HG03060 (cell line): ENCODE results near the gene NADK.
"Not testable (repeated sequence)": the region's sequence is repeated elsewhere in the genome, so short reads cannot be mapped to it uniquely, and the experiment has no call there.

ENCODE experiments used
- ATAC-seq: cut with Tn5 transposase; IDR thresholded peaks from one replicate; pipeline ENCODE4 v1.9.1; 2021; ENCODE audit warnings: low read depth, moderate number of reproducible peaks; ENCODE audit not compliant: unreplicated experiment

The NADK gene

DNA sequence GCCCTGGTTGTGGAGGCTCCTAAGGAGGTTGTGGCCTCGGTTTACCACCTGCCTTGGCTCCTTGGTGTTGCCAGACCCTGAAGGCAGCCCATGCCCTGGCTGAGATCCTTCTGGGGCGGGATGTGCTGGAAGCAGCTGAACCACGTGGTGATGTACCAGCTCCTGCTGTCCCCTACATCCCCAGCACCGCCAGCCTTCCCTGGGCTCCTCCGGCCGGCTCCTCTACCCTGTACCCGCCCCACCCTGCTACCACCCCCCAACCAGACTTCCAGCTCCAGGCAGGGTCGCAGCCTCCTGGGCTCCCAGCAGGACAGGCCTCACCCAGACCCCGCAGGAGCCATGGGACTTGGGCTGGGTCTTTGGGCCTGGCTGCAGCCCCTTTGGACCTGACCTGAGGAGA is 28.3 kb downstream of the NADK start:
- ATAC-seq = not testable (repeated sequence)

DNA sequence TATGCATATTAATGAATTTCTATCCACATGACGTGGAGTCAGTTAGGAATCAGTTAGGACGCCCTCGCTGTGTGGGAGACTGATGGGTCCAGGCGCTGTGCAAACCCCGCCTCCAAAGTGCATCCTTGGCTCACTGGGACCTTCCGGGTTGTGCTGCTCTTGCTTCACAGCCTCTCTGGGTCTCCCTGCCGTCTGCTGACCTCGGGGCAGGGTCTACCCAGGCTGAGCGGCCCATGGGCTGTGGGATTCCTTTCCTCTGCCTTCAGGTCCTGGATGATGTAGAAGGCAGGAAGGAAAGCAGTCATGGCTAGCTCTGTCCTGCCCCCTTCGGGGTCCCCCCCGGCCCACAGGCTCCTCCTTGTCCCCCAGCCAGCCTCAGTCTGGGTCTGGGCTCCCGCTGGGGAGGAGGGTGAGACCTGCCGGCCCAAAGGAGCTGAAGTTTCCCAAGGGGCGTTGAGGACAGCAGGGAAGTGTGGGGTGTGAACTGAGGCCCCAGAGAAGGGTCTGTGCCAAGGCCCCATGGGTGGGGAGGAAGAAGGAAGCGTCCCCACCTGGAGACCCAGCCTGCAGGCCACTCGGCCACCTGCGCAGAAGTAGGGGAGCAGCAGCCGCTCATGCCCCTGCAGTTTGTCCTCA is 29.5 kb downstream of the NADK start:
- no peak for ATAC-seq

DNA sequence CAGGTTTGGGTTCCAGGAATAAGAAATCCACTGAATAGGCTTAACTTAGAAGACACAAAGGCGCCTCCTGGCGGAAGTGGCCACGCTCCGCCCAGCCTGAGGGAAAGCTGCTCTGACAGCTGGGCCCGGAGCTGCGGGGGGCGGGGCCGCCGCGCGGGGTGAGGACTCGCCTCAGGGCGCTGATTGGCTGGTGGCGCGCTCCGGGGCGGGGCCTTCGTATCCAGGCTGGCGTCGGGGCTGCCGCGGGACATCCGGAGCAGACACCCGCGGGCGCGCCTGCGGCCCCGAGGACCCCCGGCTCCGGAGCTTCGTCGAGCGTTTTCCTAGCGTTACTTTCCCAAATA is 31.7 kb downstream of the NADK start:
- ATAC-seq = not testable (repeated sequence)

DNA sequence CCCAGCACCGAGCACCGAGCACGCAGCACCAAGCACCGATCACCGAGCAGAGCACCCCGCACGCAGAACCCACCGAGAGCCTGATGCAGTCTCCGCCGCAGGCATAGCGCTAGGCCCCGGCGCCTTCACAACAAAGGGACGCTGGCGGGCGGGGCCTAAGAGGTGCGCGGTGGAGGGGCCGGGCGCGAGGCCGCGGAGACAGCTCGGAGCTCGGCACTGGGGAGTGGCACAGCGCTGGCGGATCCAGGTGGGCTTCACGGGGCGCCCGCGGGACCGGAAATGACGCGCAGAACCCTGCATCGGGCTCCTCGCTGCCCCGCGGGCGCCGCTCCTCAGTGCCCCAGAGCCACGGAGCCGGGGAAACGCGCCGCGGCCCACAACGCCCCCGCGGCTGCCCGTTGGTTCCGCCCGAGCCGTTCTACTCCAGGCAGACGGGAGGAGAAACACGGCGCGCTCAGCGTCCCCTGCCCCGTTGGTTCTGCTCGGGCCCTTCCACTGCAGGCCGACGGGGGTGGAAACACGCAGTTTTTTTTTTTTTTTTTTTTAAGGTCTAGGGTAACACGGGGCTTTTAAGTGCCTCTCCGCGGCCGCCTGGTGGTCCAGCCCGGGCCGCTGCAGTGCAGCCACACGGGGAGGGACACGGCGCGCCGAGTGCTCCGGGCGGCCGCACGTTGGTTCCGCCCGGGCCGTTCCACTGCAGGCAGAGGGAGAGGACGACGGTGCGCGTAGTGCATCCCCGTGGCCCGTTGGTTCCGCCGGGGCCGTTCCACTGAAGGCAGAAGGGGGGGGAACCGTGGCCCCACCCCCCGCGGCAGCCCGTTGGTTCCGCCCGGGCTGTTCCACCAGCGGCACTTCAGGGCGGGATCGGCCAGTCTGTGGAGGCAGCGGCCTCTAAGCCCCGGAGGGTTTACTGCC is 32.4 kb downstream of the NADK start:
- ATAC-seq = peak; percentile 76

DNA sequence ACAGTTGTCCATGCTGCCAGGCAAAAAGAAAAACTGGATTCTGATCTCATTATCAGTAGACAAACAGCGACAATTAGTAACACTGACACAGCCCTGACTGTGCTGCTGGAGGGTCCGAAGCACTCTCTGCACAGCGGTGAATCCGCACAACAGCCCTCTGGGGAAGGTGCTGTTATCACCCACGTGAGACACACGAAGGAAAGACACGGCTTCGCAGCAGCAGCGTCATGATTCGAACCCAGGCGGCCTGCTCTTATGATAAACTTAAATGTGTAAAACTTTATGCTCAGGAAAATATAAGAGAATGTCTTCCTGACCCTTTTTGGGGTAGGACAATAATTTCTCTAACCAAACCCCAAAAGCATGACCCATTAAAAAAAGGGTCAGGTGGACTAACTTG is 35.7 kb downstream of the NADK start:
- not testable (repeated sequence) for ATAC-seq

DNA sequence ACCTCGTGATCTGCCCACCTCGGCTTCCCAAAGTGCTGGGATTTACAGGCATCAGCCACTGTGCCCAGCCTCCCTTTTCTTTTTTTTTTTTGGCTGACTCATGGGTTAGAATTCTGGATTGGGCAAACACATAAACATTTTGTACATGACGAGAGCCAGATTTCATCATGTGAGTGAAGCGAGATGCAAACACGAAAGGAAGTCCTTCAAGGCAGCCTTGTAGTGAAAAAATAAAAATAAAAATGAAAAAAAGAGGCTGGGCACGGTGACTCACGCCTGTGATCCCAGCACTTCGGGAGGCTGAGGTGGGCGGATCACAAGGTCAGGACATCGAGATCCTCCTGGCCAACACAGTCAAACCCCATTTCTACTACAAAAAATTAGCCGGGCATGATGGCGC is 37.3 kb downstream of the NADK start:
- ATAC-seq = not testable (repeated sequence)

DNA sequence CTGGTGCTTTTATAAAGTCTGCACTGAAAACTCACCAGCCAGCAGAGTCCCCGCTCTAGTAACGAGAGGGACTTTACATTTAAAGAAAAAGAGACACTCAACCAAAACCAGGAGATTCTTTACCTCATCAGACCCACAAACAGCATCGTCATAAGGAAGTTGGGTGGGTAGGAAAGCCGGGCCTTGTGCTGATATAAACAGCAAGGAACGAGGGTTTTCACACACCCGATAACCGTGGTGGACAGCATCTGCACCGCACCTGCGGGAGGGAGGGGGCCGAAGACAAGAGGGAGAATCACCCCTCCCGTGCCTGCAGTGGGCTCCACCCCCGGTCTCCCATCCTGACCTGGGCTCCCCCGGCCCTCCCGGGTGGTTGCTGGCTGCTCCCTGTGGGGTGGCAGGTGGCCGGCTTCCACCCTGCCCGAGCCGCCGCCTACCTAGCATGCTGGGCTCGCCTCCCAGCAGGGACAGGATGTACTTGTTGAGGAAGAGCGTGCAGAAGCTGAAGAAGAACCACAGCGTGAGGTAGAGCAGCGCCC is 39.4 kb downstream of the NADK start:
- not testable (repeated sequence) for ATAC-seq

DNA sequence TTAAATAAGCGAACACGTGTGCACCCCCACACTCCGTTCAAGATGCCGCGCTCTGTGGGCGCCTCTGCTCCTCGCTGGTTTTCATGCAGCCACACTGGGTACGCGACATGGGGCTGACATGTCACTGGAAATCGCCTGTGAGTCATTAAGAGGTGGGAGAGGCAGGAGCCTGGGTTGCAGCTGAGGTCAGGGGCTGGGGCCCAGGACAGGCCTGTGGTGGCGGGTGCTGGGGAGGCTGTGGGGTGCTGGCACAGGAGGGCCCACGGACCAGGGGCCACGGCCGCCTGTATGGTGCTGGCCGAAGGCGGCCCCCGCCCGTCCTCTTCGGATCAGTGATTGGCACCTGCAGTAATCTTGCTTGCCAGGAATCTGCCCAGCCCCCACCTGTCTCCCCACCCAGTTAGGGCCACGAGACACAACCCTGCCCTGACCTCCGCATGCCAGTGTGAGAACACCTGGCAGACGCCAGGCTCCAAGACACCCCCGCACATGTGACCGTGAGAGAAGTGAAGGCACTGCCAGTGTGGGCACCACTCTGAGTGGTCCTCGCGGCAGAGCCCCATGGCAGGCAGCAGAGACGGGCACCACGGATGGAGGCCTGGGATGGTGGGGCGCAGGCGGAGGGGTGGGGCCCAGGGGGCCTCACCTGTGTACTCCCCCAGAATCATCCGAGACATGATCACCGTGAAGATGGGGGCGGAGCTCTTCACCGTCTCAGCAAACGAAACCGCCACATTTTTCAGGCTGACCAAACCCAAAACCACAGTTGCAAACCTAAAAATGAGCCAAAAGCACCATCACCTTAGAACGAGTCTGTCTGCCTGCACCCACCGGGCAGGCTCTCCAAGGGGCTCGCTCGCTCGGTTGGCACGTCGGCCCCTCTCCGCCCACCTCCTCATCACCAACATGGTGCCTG is 40.3 kb downstream of the NADK start:
- ATAC-seq = not testable (repeated sequence)

DNA sequence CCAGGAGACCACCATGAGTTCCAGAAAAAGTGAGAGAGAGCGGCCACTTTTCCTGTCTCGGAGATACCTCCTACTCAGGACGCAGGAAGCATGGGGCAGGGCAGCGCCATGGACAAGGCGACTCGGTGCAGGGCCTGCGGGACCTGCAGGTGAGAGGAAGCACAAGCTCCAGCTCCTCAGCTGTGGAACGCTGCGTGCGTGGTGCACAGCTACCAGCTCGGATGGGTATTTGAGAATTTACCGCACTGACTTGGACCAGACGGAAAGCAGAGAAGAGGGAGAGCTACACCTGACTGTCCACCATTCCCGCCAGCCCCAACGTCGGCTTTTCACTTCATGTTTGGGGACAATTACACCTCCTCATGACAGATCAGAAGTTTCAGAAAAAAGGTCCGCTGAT is 45.9 kb downstream of the NADK start:
- ATAC-seq = no peak

DNA sequence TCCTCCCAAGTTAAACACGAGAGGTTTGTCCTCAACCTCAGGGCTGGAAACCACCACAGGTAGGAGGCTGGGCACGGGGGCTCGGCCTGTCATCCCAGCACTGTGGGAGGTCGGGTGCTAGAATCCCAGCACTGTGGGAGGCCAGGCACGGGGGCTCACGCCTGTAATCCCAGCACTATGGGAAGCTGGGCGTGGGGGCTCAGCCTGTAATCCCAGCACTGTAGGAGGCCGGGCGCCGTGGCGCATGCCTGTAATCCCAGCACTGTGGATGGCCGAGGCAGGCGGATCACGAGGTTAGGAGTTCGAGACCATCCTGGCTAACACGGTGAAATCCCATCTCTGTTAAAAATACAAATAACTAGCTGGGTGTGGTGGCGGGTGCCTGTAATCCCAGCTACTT is 47.4 kb downstream of the NADK start:
- no peak for ATAC-seq

DNA sequence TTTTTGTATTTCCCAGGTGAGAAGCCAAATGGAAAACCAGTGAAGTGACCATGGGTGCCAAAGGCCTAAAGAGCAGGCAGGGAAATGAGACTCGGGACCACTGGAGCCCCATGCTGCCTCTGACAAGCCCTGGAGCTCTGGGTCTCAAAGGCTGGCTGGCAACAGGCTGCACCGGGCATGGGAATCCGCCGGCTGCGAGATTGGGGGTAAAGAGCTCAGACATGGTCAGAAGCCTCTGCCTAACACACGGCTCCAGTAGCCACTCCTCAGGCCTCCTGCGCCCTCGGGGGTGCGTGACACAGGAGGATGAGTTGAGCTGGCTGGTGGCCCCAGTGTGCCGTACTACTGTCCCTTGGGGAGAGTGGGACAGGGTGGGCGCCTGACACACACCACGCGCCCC is 48.0 kb downstream of the NADK start:
- not testable (repeated sequence) for ATAC-seq

DNA sequence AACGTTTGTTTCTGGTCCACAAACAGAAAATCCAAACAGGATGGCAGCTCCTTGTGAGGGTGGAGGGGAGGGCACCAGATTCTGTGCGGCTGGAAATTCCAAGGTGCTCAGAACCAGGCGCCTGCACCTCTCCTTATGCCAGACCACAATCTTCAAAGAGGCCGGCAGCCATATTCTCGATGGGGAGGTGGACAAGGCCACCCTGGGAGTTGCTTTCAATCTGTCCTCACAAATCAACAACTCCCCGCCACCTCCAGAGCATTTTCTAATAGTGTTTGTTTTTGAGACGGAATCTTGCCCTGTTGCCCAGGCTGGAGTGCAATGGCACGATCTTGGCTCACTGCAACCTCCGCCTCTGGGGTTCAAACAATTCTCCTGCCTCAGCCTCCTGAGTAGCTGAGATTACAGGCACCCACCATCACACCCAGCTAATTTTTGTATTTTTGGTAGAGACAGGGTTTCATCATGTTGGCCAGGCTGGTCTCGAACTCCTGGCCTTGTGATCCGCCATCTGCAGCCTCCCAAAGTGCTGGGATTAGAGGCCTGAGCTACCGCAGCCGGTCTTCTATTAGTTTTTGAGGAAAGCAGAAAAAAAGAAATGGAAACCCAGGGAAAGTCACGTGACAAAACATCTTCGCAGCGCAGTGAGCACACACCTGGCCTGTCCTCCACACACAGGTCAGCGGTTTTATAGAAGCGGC is 49.0 kb downstream of the NADK start:
- not testable (repeated sequence) for ATAC-seq

DNA sequence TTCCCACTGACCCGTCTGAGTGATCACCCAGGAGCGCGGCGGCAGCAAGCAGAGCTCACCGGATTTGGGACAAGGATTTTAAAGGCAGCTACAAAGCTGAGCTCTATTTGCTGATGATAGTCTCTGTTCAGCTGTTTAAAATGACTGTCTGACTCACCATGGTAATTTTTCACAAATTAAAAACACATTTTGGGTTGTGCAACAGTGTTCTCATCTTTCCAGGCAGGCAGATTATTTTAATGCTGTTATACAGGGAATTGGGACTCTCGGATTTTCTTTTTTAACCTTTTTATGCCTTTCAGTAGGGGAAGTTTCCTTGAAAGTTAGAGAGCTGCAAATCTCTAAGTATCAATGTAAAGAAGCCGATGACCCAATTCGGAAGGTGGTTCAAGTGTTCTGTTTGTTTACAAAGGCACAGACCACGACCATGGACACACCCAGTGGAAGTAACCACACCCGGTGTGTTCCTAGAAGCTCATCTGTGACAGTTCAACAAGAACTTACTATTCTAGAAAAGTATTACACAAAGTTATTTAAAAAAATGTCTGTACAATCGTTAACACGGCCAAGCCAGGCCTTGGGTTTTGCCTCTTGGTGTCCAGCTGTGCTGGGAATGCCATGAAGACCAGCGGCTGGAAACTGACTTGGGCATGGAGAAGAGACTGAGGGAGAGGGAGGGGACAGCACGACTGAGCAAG is 49.8 kb downstream of the NADK start:
- not testable (repeated sequence) for ATAC-seq

DNA sequence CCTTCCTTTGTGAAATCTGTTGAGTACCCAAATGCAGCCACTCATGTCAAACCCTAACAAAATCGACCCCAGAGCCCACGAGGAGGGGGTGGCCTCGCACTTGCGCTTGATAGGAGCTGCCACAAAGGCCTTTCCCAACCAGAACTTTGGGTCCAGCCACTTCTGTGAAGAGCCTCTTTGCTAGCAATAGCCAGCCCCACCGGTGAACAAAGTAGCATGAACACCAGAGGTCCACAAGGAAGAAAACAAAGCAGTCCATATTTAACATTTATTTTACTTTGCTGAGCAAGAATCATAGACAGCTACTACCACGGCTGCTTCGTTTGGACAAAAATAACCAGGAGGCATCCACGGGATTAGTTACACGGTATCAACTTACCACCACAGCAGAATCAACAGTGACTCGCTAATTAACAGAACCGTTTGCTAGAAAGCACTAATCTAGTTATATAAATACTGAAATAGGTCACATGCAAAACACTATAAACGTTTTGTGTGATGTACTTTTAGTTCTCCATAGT is 51.1 kb downstream of the NADK start:
- not testable (repeated sequence) for ATAC-seq

DNA sequence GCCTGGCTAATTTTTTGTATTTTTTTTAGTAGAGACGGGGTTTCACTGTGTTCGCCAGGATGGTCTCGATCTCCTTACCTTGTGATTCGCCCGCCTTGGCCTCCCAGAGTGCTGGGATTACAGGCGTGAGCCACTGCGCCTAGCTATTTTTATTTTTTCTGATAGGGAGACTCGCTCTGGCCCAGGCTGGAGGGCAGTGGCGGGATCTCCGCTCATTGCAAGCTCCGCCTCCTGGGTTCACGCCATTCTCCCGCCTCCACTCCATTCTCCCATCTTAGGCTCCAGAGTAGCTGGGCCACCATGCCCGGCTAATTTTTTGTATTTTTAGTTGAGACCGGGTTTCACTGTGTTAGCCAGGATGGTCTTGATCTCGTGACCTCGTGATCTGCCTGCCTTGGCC is 52.2 kb downstream of the NADK start:
- not testable (repeated sequence) for ATAC-seq

DNA sequence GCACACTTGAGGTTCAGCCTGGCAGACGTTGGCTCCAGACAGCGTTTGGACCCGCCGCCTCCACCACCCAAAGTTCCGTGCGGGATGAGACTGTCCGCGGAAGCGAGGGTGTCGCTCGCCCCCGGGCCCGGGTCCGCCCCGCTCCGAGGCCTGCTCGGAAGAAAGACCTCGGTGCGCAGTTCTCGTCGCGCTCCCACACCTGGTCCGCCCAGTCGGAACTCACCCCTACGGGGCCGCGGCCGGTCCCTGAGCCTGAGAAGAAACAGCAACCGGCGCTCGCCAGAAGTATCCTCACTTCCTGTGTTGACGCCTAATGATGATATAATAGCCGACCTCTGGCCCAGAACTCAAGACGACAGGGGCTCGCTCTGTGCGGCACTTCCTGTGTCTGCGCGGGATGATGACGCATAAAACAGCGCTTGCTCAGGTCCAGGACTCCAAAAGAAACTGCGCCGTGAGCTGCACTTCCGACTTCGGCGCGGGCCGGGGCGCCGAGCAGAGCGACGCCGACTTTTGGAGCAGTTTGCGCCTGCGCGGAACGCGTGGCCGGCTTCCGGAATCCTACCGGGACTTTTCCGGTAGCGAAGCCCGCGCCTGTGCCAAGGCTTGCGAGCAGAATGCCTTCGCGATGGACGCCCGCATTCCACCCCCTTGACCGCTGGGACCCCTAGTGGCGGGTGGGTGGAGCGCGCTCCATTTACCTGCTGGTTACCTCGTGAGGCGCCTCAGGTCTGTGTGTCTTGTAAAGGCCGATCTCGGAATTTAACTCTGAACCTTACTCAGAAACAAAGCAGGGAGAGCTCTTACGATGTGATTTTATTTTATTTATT is 54.0 kb downstream of the NADK start, which contains the start of gene CDK11A:
Gene CDK11A (minus strand): TSS at position 323 of the 830 bp plus-strand sequence. CDS start 1,539 bp downstream, outside the sequence.
- peak; percentile 91 for ATAC-seq

DNA sequence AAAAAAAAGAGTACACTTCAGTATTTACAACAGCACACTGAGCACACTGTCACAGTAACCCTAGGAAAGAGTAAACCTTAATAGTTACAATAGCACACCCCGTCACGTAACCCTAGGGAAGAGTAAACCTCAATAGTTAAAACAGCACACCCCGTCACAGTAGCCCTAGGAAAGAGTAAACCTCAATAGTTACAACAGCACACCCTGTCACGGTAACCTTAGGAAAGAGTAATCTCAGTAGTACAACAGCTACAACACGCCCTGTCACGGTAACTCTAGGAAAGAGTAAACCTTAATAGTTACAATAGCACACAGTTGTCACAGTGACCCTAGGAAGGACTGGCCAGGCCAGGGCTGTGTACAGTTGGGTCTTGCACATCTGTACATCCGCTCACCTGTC is 57.1 kb downstream of the NADK start:
- ATAC-seq = no peak
